NT2/D1 (cell line): ENCODE data around the gene IL3.

ENCODE experiments used
- SUZ12 ChIP-seq: IDR thresholded peaks from 2 replicates; pipeline ENCODE4 v1.6.1; 2011; ENCODE audit not compliant: insufficient read length, insufficient read depth; ENCODE audit errors: extremely low read depth
- YY1 ChIP-seq: IDR thresholded peaks from 2 replicates; pipeline ENCODE4 v1.6.1; 2011; ENCODE audit not compliant: insufficient read length, insufficient read depth
- ZNF274 ChIP-seq: IDR thresholded peaks from 2 replicates; pipeline ENCODE4 v1.6.1; 2011; ENCODE audit warnings: mild to moderate bottlenecking, low read depth, low read length

DNA sequence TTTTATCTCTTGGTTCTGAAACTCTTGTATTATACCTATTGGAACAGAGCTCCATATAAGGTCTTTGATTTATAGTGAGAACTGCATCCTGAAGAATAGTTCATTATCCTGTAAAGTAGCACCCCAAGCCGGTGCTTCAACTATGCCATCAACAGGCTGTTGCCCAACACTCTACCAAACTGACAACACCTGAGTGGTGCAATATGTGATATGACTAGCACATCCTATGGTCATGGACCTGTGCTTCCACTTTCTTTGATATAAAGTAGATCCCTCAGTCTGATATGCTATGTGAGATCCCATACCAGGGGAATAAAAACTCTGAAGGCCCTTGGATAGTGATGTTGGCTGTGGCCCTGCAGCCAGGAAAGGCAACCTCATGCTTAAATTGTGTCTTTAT lies 28.9 kb downstream of the IL3 start:
- no peak for TF ChIP-seq SUZ12
- TF ChIP-seq YY1 = no peak
- no peak for TF ChIP-seq ZNF274
